Stomach (tissue), 9 donors: ENCODE results near the gene ASCC2. TPM values are rescaled to one million over a fixed set of nuclear protein-coding genes. Genes with fewer than 3 reads are reported as not detected.
A peak's percentile ranks its signal among the peaks of the same experiment; 100 is the strongest.

Experiments used
- DNase-seq, 2 donors: peaks; one replicate each; pipeline versions ENCODE4 v3.0.0 to v3.0.0-alpha.2; 2013 to 2019
- H3K27ac ChIP-seq, 5 donors: fragments of 200-600 bp in 4 of 5; sonication (generic) in 4 of 5; one replicate each; pipeline ENCODE4 v1.5.1; 2013 to 2019; ENCODE audit warnings: mild to moderate bottlenecking in 1 of 5, moderate library complexity in 1 of 5
- H3K27me3 ChIP-seq, 3 donors: fragments of 200-600 bp; sonication (generic); one replicate each; pipeline ENCODE4 v1.5.1; 2017 to 2019; ENCODE audit warnings: mixed run types in 1 of 3
- H3K36me3 ChIP-seq, 4 donors: fragments of 200-600 bp; sonication (generic); 1 replicate in 3 of 4; 2 replicates in 1 of 4; pipeline ENCODE4 v1.5.1; 2016 to 2019
- H3K4me1 ChIP-seq, 4 donors: fragments of 200-600 bp; sonication (generic); one replicate each; pipeline ENCODE4 v1.5.1; 2016 to 2019
- H3K4me3 ChIP-seq, 4 donors: fragments of 200-600 bp; sonication (generic) in 3 of 4; one replicate each; pipeline ENCODE4 v1.5.1; 2016 to 2019; ENCODE audit warnings: mild to moderate bottlenecking in 1 of 4
- H3K9me3 ChIP-seq, 4 donors: fragments of 200-600 bp; sonication (generic); one replicate each; pipeline ENCODE4 v1.5.1; 2016 to 2019
- CTCF ChIP-seq, 7 experiments: fragments of 450-650 bp in 4 of 7; fragments of 200-600 bp in 3 of 7; sonication (generic) in 3 of 7; IDR thresholded peaks; one replicate each; pipeline ENCODE4 v1.5.1; 2016 to 2019; ENCODE audit warnings: antibody characterized with exemption in 7 of 7, control low read depth in 2 of 7, mild to moderate bottlenecking in 1 of 7
- EP300 ChIP-seq: sonication (generic); formaldehyde crosslinking; IDR thresholded peaks from one replicate; pipeline ENCODE4 v1.6.1; 2017; ENCODE audit warnings: antibody characterized with exemption
- POLR2A ChIP-seq, 4 donors: fragments of 450-650 bp; IDR thresholded peaks; one replicate each; pipeline ENCODE4 v1.6.1; 2016; ENCODE audit warnings: antibody characterized with exemption in 4 of 4, control low read depth in 2 of 4, mild to moderate bottlenecking in 1 of 4, moderate library complexity in 1 of 4
- POLR2AphosphoS5 ChIP-seq, 3 donors: sonication (generic); formaldehyde crosslinking; IDR thresholded peaks; one replicate each; pipeline ENCODE4 v1.6.1; 2016; ENCODE audit warnings: antibody characterized with exemption in 3 of 3
- WGBS, 5 donors: extraction: QIAGEN DNeasy Blood & Tissue Kit in 3 of 5; methylation state at CpG; one replicate each; pipeline versions ENCODE4 v1.1.5 to v1.1.7; 2013 to 2018; 5-methylcytosine and 5-hydroxymethylcytosine counted together
- intact Hi-C: fragments of 100-400 bp; cut with DNase I; formaldehyde crosslinking; loops from one replicate; pipeline ENCODE4 v1.15.1; 2023; ENCODE audit warnings: low total_unique reads
- polyA plus RNA-seq, 3 donors: library from polyadenylated mRNA; stranded (reverse); fragments of 200-250 nt; gene quantifications; one replicate each; pipeline ENCODE4 v1.2.3, GENCODE V29; 2013
- total RNA-seq, 5 donors: library from RNA; depleted of rRNA; stranded (reverse); fragments of >200 nt; gene quantifications; one replicate each; pipeline versions ENCODE4 v1.1.0 to v1.2.3, GENCODE V29; 2014 to 2016
- donor health status: healthy with polysubstance abuse.
- donor health status: Bipolar disorder and iron deficiency.
- donor health status: healthy.

The ASCC2 gene
- total and polyA plus RNA-seq, 8 donors, result 39.7 to 129 (median 67.3) TPM

GRCh38 chr22:29813563-29813962 lies 24.5 kb downstream of the ASCC2 start:
- TF ChIP-seq CTCF (IDR thresholded peaks at IDR 0.05) (peak in 3 of 7 experiments; percentile 4 to 32 (median 20)), POLR2A (IDR thresholded peaks at IDR 0.05) (no peak), EP300 (no peak)
- peaks cover 37 to 99% (median 90%) of the 10 kb centered on the region in 4 donors for H3K36me3 ChIP-seq
- DNase-seq, result no peak
- peak overlapping the region; percentile 39 to 82 (median 76) for H3K27ac ChIP-seq
- H3K27me3 ChIP-seq, result no peaks in the 10 kb centered on the region
- 29 to 63% (median 42%) methylated on average over 3 of the region's 3 CpGs for WGBS, 5 donors
- no peaks in the 10 kb centered on the region for H3K9me3 ChIP-seq
- intact Hi-C loops, result no loop called here
- no peak overlapping the region for H3K4me3 ChIP-seq
- H3K4me1 ChIP-seq, result peaks cover 42 to 75% (median 62%) of the 10 kb centered on the region in 4 donors

GRCh38 chr22:29813126-29813525 lies 24.9 kb downstream of the ASCC2 start:
- 29 to 56% (median 50%) methylated on average over 8 of the region's 8 CpGs for WGBS, 5 donors
- TF ChIP-seq POLR2AphosphoS5 (IDR thresholded peaks at IDR 0.05), result peak in 1 of 3 donors; percentile 30
- TF ChIP-seq CTCF (IDR thresholded peaks at IDR 0.05), result no peak
- TF ChIP-seq EP300, result no peak
- TF ChIP-seq POLR2A (IDR thresholded peaks at IDR 0.05), result no peak
- intact Hi-C loops, result no loop called here

GRCh38 chr22:29811377-29811776 lies 26.7 kb downstream of the ASCC2 start:
- H3K4me1 ChIP-seq, result peaks cover 42 to 64% (median 54%) of the 10 kb centered on the region in 4 donors
- H3K9me3 ChIP-seq, result no peaks in the 10 kb centered on the region
- no peak for TF ChIP-seq POLR2A (IDR thresholded peaks at IDR 0.05)
- peak in 1 of 3 donors; percentile 62 for TF ChIP-seq POLR2AphosphoS5 (IDR thresholded peaks at IDR 0.05)
- TF ChIP-seq CTCF (IDR thresholded peaks at IDR 0.05), result no peak
- no peak for TF ChIP-seq EP300
- peak; percentile 75 to 78 for DNase-seq
- 26 to 38% (median 33%) methylated on average over 2 of the region's 2 CpGs for WGBS, 5 donors
- no peaks in the 10 kb centered on the region for H3K27me3 ChIP-seq
- H3K36me3 ChIP-seq, result peaks cover 54 to 99% (median 96%) of the 10 kb centered on the region in 4 donors
- peak overlapping the region; percentile 39 to 82 (median 67) for H3K27ac ChIP-seq
- no peak overlapping the region for H3K4me3 ChIP-seq
- intact Hi-C loops, result no loop called here

More at GRCh38 chr22:29813126-29813525, 24.9 kb downstream of the ASCC2 start:
- no peak overlapping the region for H3K4me3 ChIP-seq
- DNase-seq, result peak in 1 of 2 donors; percentile 46
- H3K27ac ChIP-seq, result peak overlapping the region; percentile 39 to 82 (median 76)
- no peaks in the 10 kb centered on the region for H3K27me3 ChIP-seq
- H3K9me3 ChIP-seq, result no peaks in the 10 kb centered on the region
- H3K36me3 ChIP-seq, result peaks cover 41 to 99% (median 92%) of the 10 kb centered on the region in 4 donors
- peaks cover 42 to 75% (median 62%) of the 10 kb centered on the region in 4 donors for H3K4me1 ChIP-seq

GRCh38 chr22:29810216-29810615 lies 27.9 kb downstream of the ASCC2 start:
- Histone ChIP-seq H3K4me1 (peaks cover 36 to 61% (median 48%) of the 10 kb centered on the region in 4 donors), H3K9me3 (no peaks in the 10 kb centered on the region), H3K4me3 (no peak overlapping the region), H3K36me3 (peaks cover 59 to 99% (median 96%) of the 10 kb centered on the region in 4 donors), H3K27ac (peak overlapping the region; percentile 39 to 84 (median 76)), H3K27me3 (no peaks in the 10 kb centered on the region)
- no peak for TF ChIP-seq POLR2A (IDR thresholded peaks at IDR 0.05)
- TF ChIP-seq EP300, result no peak
- no peak for TF ChIP-seq POLR2AphosphoS5 (IDR thresholded peaks at IDR 0.05)
- TF ChIP-seq CTCF (IDR thresholded peaks at IDR 0.05), result no peak
- DNase-seq, result no peak
- WGBS, 5 donors, result 42 to 66% (median 56%) methylated on average over 2 of the region's 2 CpGs
- intact Hi-C loops, result no loop called here
